ENCODE results near the gene POLE.

Gene POLE

DNA sequence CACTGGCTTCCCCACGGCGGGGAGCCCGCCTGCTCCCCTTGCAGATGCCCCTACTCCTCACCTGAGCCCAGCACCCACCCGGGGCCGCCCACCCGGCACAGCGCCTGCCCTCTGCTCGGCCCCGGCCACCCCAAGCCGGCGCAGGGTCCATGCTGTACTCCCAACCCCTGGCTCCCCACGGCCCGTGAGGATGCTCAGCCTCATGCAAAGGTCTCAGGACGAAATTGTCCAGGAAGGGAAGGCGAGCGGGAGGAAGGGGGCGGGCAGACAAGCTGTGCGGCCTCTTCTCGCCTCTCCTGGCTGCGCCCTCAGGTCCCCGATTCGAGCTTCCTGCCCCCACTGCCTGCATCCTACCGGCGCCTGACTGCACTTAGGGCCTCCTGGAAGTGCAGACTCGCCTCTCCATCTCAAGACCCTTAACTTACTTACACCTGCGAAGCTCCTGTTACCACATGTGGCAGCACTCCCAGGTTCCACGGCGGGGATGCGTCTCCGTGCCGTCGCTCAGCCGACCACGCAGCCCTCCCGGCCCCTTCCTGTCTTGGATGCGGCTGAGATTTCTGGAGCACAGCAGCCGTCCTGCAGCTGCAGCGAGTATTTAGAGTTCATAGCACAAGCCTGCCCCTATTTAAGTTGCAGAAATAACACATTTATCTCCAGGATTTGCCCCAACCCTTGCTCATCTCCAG, 94.7 kb downstream of the POLE start:
- Histone ChIP-seq H3K9me3 (ENCODE audit: control insufficient read depth in 5 of 5, low read length in 5 of 5) (peaks cover 0 to 9% (median 5%) of the 10 kb centered on the region in 5 donors), H3K36me3 (ENCODE audit: control insufficient read depth in 5 of 5, insufficient read depth in 5 of 5, low read length in 5 of 5) (no peaks in the 10 kb centered on the region), H3K27ac (ENCODE audit: low read depth, low read length) (no peak overlapping the region), H3K4me3 (ENCODE audit: low read depth in 1 of 5, low read length in 5 of 5) (no peak overlapping the region), H3K9ac (ENCODE audit: low read length in 5 of 5) (no peak overlapping the region), H3K27me3 (ENCODE audit: control insufficient read depth in 5 of 5, insufficient read depth in 4 of 5, low read length in 5 of 5) (peaks cover 0 to 7% (median 3%) of the 10 kb centered on the region in 5 donors), H3K4me1 (ENCODE audit: control insufficient read depth in 5 of 5, insufficient read depth in 5 of 5, low read length in 5 of 5) (peaks cover 0 to 12% (median 11%) of the 10 kb centered on the region in 5 donors)

DNA sequence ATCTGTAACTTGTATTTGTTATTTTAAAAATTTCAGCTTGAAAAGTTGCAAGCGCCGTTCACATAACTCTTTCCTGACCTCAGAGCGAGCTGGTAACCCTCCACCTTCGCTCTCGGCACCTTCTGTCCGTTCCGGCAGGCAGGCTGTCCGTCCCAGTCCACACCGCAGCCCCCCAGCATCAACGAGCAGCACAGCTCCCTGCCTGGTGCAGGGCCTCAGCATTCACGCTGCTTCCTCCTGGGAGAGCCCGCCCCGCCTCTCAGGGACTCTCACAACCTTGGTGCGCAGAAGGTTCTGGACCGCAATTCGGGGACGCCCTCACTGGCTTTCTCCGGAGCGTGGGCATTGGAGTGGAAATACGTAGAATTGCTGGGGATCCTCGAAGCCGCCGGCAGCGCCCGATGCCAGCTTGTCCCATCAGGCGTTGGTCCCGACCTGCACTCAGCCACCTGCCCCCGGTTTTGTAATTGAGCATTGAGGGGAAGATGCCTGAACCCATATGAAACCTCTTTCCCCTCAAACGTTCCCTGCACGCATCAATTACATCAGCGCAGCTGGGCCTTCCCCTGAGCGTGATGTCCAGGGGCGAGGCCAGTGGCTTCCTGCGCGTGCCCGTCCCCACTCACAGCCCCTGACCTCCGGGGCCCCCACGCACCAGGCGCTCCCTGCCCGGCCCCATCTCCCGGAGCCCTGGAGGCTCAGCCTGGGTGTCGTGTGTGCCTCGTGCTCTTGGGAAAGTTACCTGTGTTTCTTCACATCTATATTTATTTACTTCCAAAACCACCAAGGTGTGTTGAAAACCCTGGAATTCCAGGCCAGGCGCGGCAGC, 95.8 kb downstream of the POLE start:
- H3K9me3 ChIP-seq (ENCODE audit: control insufficient read depth in 5 of 5, low read length in 5 of 5): peaks cover 0 to 9% (median 5%) of the 10 kb centered on the region in 5 donors
- peaks cover 0 to 10% (median 10%) of the 10 kb centered on the region in 5 donors for H3K4me1 ChIP-seq (ENCODE audit: control insufficient read depth in 5 of 5, insufficient read depth in 5 of 5, low read length in 5 of 5)
- H3K36me3 ChIP-seq (ENCODE audit: control insufficient read depth in 5 of 5, insufficient read depth in 5 of 5, low read length in 5 of 5): no peaks in the 10 kb centered on the region
- H3K4me3 ChIP-seq (ENCODE audit: low read depth in 1 of 5, low read length in 5 of 5): no peak overlapping the region
- no peak overlapping the region for H3K9ac ChIP-seq (ENCODE audit: low read length in 5 of 5)
- no peak overlapping the region for H3K27ac ChIP-seq (ENCODE audit: low read depth, low read length)
- peaks cover 0 to 6% (median 3%) of the 10 kb centered on the region in 5 donors for H3K27me3 ChIP-seq (ENCODE audit: control insufficient read depth in 5 of 5, insufficient read depth in 4 of 5, low read length in 5 of 5)

DNA sequence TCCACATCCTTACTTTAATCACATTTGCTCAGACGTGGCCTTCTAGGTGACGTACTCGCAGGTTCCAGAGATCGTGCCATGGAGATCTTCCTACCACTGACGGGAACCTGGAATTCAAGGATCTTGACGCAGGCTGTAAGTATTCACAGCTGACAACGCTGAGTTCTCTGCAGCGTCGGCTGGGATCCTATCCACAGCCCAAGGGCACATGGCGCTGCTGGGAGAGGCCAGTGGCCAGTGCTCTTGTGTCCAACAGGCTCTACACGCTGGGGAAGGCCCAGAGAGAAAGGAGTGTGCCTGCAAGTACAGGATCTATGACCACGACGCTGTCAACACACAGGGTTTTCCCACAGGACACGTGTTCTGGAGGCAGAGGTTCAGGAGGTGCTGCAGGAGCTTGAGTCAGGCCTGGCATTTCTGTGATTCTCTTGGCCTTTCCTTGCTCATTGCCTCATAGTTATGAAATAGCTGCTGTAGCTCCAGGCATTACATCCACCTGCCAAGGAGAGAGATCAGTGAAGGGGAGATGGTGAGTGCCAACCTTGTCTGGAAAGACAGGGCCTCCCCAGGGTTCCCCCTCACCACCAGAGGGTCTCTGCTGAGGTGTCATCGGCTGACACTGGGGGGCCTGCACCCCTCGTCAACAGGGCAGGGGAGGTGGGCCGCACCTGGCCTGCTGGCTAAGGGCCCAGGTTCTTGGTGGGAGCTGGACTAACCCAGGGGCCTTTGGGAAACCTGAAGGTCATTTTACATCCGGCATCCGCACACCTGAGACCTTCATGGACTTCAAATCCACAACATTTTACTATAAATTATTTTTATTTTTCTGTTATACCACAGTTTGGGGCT, 98.1 kb downstream of the POLE start:
- Histone ChIP-seq H3K27ac (ENCODE audit: low read depth, low read length) (no peak overlapping the region), H3K4me3 (ENCODE audit: low read depth in 1 of 5, low read length in 5 of 5) (no peak overlapping the region), H3K27me3 (ENCODE audit: control insufficient read depth in 5 of 5, insufficient read depth in 4 of 5, low read length in 5 of 5) (peaks cover 0 to 7% (median 0%) of the 10 kb centered on the region in 5 donors), H3K9ac (ENCODE audit: low read length in 5 of 5) (no peak overlapping the region), H3K36me3 (ENCODE audit: control insufficient read depth in 5 of 5, insufficient read depth in 5 of 5, low read length in 5 of 5) (peaks cover 0 to 4% (median 0%) of the 10 kb centered on the region in 5 donors), H3K9me3 (ENCODE audit: control insufficient read depth in 5 of 5, low read length in 5 of 5) (peaks cover 0 to 9% (median 5%) of the 10 kb centered on the region in 5 donors), H3K4me1 (ENCODE audit: control insufficient read depth in 5 of 5, insufficient read depth in 5 of 5, low read length in 5 of 5) (peaks cover 0 to 8% (median 7%) of the 10 kb centered on the region in 5 donors)

DNA sequence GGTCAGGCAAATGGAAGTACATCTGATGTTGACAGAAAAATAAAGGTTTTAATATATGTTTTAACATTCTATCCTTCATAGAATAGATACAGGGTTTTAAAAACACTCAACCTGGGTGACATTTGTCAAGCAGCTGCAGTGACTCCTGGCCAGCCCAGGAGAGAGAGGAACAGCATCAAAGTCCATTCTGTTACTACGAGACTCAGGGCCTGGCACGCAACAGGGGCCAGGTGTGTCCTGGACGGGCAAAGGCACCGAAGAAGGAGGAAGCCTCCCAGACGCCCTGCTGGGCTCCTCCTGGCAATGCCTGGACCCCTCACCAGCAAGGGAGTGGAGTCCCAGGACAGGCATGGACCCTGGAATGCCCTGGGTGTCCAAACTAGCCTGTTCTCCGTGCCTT, 98.8 kb downstream of the POLE start:
- Histone ChIP-seq H3K27me3 (ENCODE audit: control insufficient read depth in 5 of 5, insufficient read depth in 4 of 5, low read length in 5 of 5) (peaks cover 0 to 7% (median 0%) of the 10 kb centered on the region in 5 donors), H3K27ac (ENCODE audit: low read depth, low read length) (no peak overlapping the region), H3K9ac (ENCODE audit: low read length in 5 of 5) (no peak overlapping the region), H3K9me3 (ENCODE audit: control insufficient read depth in 5 of 5, low read length in 5 of 5) (peaks cover 0 to 9% (median 5%) of the 10 kb centered on the region in 5 donors), H3K4me3 (ENCODE audit: low read depth in 1 of 5, low read length in 5 of 5) (no peak overlapping the region), H3K4me1 (ENCODE audit: control insufficient read depth in 5 of 5, insufficient read depth in 5 of 5, low read length in 5 of 5) (peaks cover 0 to under 1% (median 0%) of the 10 kb centered on the region in 5 donors), H3K36me3 (ENCODE audit: control insufficient read depth in 5 of 5, insufficient read depth in 5 of 5, low read length in 5 of 5) (peaks cover 0 to 9% (median 0%) of the 10 kb centered on the region in 5 donors)

DNA sequence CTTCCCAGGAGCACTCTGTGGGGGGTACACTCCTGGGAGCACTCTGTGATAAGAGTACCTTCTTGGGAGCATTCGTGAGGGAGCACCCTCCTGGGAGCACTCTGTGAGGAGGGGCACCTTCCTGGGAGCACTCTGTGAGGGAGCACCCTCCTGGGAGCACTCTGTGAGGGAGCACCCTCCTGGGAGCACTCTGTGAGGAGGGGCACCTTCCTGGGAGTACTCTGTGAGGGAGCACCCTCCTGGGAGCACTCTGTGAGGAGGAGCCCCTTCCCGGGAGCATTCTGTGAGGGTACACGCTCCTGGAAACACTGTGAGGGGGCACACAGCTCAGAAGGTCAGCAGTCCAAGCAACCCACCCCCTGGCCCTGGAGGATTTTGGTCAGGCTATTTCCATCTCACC, 99.4 kb downstream of the POLE start:
- Histone ChIP-seq H3K9ac (ENCODE audit: low read length in 5 of 5) (no peak overlapping the region), H3K27ac (ENCODE audit: low read depth, low read length) (no peak overlapping the region), H3K4me1 (ENCODE audit: control insufficient read depth in 5 of 5, insufficient read depth in 5 of 5, low read length in 5 of 5) (peaks cover 0 to 4% (median 1%) of the 10 kb centered on the region in 5 donors)

DNA sequence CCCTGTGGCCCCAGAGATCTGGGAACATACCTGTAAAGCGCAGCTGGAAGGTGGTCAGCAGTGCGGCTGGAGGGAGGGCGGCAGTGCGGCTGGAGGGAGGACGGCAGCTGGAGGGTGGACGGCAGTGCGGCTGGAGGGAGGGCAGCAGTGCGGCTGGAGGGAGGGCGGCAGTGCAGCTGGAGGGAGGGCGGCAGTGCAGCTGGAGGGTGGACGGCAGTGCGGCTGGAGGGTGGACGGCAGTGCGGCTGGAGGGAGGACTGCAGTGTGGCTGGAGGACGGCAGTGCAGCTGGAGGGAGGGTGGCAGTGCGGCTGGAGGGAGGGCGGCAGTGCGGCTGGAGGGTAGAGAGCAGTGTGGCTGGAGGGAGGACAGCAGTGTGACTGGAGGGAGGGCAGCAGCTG, 100.2 kb downstream of the POLE start:
- Histone ChIP-seq H3K27ac (ENCODE audit: low read depth, low read length) (no peak overlapping the region), H3K36me3 (ENCODE audit: control insufficient read depth in 5 of 5, insufficient read depth in 5 of 5, low read length in 5 of 5) (peaks cover 0 to 9% (median 0%) of the 10 kb centered on the region in 5 donors), H3K9me3 (ENCODE audit: control insufficient read depth in 5 of 5, low read length in 5 of 5) (peaks cover 0 to 9% (median 5%) of the 10 kb centered on the region in 5 donors), H3K9ac (ENCODE audit: low read length in 5 of 5) (no peak overlapping the region), H3K4me3 (ENCODE audit: low read depth in 1 of 5, low read length in 5 of 5) (no peak overlapping the region), H3K4me1 (ENCODE audit: control insufficient read depth in 5 of 5, insufficient read depth in 5 of 5, low read length in 5 of 5) (peaks cover 0 to 11% (median 5%) of the 10 kb centered on the region in 5 donors), H3K27me3 (ENCODE audit: control insufficient read depth in 5 of 5, insufficient read depth in 4 of 5, low read length in 5 of 5) (peaks cover 0 to 7% (median 0%) of the 10 kb centered on the region in 5 donors)

More for the DNA sequence above, 99.4 kb downstream of the POLE start:
- H3K27me3 ChIP-seq (ENCODE audit: control insufficient read depth in 5 of 5, insufficient read depth in 4 of 5, low read length in 5 of 5): peaks cover 0 to 7% (median 0%) of the 10 kb centered on the region in 5 donors
- H3K9me3 ChIP-seq (ENCODE audit: control insufficient read depth in 5 of 5, low read length in 5 of 5): peaks cover 0 to 9% (median 5%) of the 10 kb centered on the region in 5 donors
- H3K4me3 ChIP-seq (ENCODE audit: low read depth in 1 of 5, low read length in 5 of 5): no peak overlapping the region
- H3K36me3 ChIP-seq (ENCODE audit: control insufficient read depth in 5 of 5, insufficient read depth in 5 of 5, low read length in 5 of 5): peaks cover 0 to 9% (median 0%) of the 10 kb centered on the region in 5 donors

DNA sequence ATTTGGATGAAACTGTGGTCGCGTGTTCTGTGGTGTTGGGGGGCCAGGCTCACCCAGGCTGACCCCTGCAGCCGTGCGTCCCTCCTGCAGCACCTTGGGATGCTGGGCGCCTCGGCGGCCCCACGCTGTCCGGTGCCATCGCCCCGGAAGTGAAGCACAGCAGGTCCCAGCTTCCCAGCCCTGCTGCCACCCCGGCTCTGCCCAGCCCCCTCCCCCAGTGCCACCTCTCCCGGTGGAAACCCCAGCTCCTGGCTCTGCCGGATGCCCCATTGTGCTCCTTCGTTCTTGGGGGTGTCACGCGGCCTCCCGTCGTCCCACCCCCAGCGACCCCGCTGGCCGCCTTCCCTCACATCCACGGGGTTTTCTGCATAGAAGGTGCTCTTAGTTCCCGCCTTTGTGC, 102.0 kb downstream of the POLE start:
- Histone ChIP-seq H3K27me3 (ENCODE audit: control insufficient read depth in 5 of 5, insufficient read depth in 4 of 5, low read length in 5 of 5) (peaks cover 0 to 7% (median 0%) of the 10 kb centered on the region in 5 donors), H3K4me3 (ENCODE audit: low read depth in 1 of 5, low read length in 5 of 5) (no peak overlapping the region), H3K36me3 (ENCODE audit: control insufficient read depth in 5 of 5, insufficient read depth in 5 of 5, low read length in 5 of 5) (peaks cover 0 to 22% (median 11%) of the 10 kb centered on the region in 5 donors), H3K27ac (ENCODE audit: low read depth, low read length) (no peak overlapping the region), H3K9ac (ENCODE audit: low read length in 5 of 5) (no peak overlapping the region), H3K9me3 (ENCODE audit: control insufficient read depth in 5 of 5, low read length in 5 of 5) (peaks cover 0 to 9% (median 5%) of the 10 kb centered on the region in 5 donors), H3K4me1 (ENCODE audit: control insufficient read depth in 5 of 5, insufficient read depth in 5 of 5, low read length in 5 of 5) (peaks cover 0 to 13% (median 7%) of the 10 kb centered on the region in 5 donors)

DNA sequence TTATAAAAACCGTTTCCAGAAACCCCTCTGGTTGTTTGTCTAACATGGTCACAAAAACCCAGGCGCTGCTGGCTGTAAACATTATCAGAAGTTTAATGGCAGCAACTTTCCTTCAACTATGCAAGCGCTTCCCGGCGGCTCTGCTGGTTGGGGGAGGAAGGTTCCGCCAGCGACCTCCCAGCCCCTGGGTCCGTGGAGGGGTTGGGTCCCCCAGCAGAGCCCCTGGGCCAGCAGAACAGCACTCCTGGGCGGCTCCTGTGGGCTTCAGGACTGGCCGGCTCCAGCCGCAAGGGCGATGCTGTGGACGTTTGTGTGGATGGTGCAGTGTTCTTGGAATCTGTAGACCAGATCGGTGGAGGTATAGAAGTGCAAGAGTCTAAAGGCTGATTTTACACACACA, 102.7 kb downstream of the POLE start:
- Histone ChIP-seq H3K9me3 (ENCODE audit: control insufficient read depth in 5 of 5, low read length in 5 of 5) (peaks cover 0 to 9% (median 5%) of the 10 kb centered on the region in 5 donors), H3K36me3 (ENCODE audit: control insufficient read depth in 5 of 5, insufficient read depth in 5 of 5, low read length in 5 of 5) (peaks cover 0 to 26% (median 11%) of the 10 kb centered on the region in 5 donors), H3K4me3 (ENCODE audit: low read depth in 1 of 5, low read length in 5 of 5) (no peak overlapping the region), H3K9ac (ENCODE audit: low read length in 5 of 5) (no peak overlapping the region), H3K27me3 (ENCODE audit: control insufficient read depth in 5 of 5, insufficient read depth in 4 of 5, low read length in 5 of 5) (peaks cover 0 to 7% (median 0%) of the 10 kb centered on the region in 5 donors), H3K27ac (ENCODE audit: low read depth, low read length) (no peak overlapping the region), H3K4me1 (ENCODE audit: control insufficient read depth in 5 of 5, insufficient read depth in 5 of 5, low read length in 5 of 5) (peaks cover 0 to 13% (median 7%) of the 10 kb centered on the region in 5 donors)

DNA sequence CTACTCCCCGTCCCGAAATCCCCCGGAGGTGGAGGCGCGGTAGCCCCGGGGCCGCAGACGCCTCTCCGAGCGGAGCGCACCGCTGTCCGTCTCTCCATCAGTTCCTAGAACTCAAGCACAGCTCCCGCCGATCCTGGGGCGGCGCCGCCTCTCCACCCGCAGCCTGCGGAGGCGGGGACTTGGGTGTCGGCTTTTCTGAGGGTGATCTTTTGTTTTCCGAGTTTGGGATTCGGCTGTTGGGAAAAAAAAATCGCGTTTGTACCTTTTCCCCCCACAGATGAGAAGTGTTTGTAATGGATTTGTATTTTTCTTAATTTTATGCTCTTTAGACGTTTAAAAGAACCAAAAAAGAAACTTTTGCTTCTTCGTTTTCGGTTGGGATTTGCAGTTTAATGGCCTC, 103.4 kb downstream of the POLE start:
- peaks cover 0 to 13% (median 7%) of the 10 kb centered on the region in 5 donors for H3K4me1 ChIP-seq (ENCODE audit: control insufficient read depth in 5 of 5, insufficient read depth in 5 of 5, low read length in 5 of 5)
- H3K27me3 ChIP-seq (ENCODE audit: control insufficient read depth in 5 of 5, insufficient read depth in 4 of 5, low read length in 5 of 5): peaks cover 0 to 7% (median 0%) of the 10 kb centered on the region in 5 donors
- peaks cover 0 to 5% (median 0%) of the 10 kb centered on the region in 5 donors for H3K9me3 ChIP-seq (ENCODE audit: control insufficient read depth in 5 of 5, low read length in 5 of 5)
- H3K9ac ChIP-seq (ENCODE audit: low read length in 5 of 5): no peak overlapping the region
- peaks cover 0 to 33% (median 11%) of the 10 kb centered on the region in 5 donors for H3K36me3 ChIP-seq (ENCODE audit: control insufficient read depth in 5 of 5, insufficient read depth in 5 of 5, low read length in 5 of 5)
- H3K4me3 ChIP-seq (ENCODE audit: low read depth in 1 of 5, low read length in 5 of 5): no peak overlapping the region
- no peak overlapping the region for H3K27ac ChIP-seq (ENCODE audit: low read depth, low read length)

Data from subcutaneous abdominal adipose tissue (tissue), 5 donors.